ENCODE data around the gene ZNF592. TPM values are rescaled to one million over a fixed set of nuclear protein-coding genes. Genes with fewer than 3 reads are reported as not detected.

Gene ZNF592
- total RNA-seq, 6 donors from 2014 or later = 22.5 to 35.2 (median 26.7) TPM

GRCh38 chr15:84775867-84776449 lies 27.6 kb downstream of the ZNF592 start:
- Histone ChIP-seq H3K4me3 (no peak overlapping the region), H3K36me3 (peaks cover 0 to 15% (median 6%) of the 10 kb centered on the region in 4 donors), H3K4me1 (peaks cover 8 to 21% (median 17%) of the 10 kb centered on the region in 4 donors), H3K27ac (no peak overlapping the region), H3K9me3 (no peaks in the 10 kb centered on the region), H3K27me3 (no peaks in the 10 kb centered on the region)
- DNase-seq (no peak), ATAC-seq (ENCODE audit: low FRiP score in 2 of 2) (no peak)
- WGBS, 2 donors = 83 to 100% methylated on average over 1 of the region's 1 CpG
- TF ChIP-seq POLR2AphosphoS5 (IDR thresholded peaks at IDR 0.05) (no peak), CTCF (IDR thresholded peaks at IDR 0.05) (no peak), POLR2A (IDR thresholded peaks at IDR 0.05) (no peak), EP300 (IDR thresholded peaks at IDR 0.05) (no peak)

- ATAC-seq (ENCODE audit: low FRiP score in 2 of 2) (no peak), DNase-seq (no peak)
- Histone ChIP-seq H3K9me3 (no peaks in the 10 kb centered on the region), H3K27me3 (no peaks in the 10 kb centered on the region), H3K27ac (no peak overlapping the region), H3K4me1 (peaks cover 0 to 3% (median 2%) of the 10 kb centered on the region in 4 donors), H3K36me3 (peaks cover 6 to 32% (median 18%) of the 10 kb centered on the region in 4 donors), H3K4me3 (no peak overlapping the region)
- WGBS, 2 donors = 87 to 90% methylated on average over 13 of the region's 13 CpGs
- no peak for TF ChIP-seq POLR2A (IDR thresholded peaks at IDR 0.05)
- TF ChIP-seq EP300 (IDR thresholded peaks at IDR 0.05) = no peak
- TF ChIP-seq CTCF (IDR thresholded peaks at IDR 0.05) = no peak
- TF ChIP-seq POLR2AphosphoS5 (IDR thresholded peaks at IDR 0.05) = no peak
Observed at GRCh38 chr15:84778194-84778593, 29.8 kb downstream of the ZNF592 start.

- Histone ChIP-seq H3K4me3 (no peak overlapping the region), H3K36me3 (peaks cover 20 to 52% (median 39%) of the 10 kb centered on the region in 4 donors), H3K27ac (no peak overlapping the region), H3K9me3 (no peaks in the 10 kb centered on the region), H3K27me3 (no peaks in the 10 kb centered on the region), H3K4me1 (peaks cover 0 to 5% (median 0%) of the 10 kb centered on the region in 4 donors)
- WGBS, 2 donors = 89 to 93% methylated on average over 3 of the region's 3 CpGs
- no peak for DNase-seq
- TF ChIP-seq POLR2AphosphoS5 (IDR thresholded peaks at IDR 0.05) (no peak), EP300 (IDR thresholded peaks at IDR 0.05) (no peak), CTCF (IDR thresholded peaks at IDR 0.05) (no peak), POLR2A (IDR thresholded peaks at IDR 0.05) (no peak)
- ATAC-seq (ENCODE audit: low FRiP score in 2 of 2) = no peak
Observed at GRCh38 chr15:84780492-84780891, 32.1 kb downstream of the ZNF592 start.

GRCh38 chr15:84781495-84781894 lies 33.1 kb downstream of the ZNF592 start:
- H3K27ac ChIP-seq = no peak overlapping the region
- H3K4me3 ChIP-seq = no peak overlapping the region
- H3K27me3 ChIP-seq = no peaks in the 10 kb centered on the region
- ATAC-seq (ENCODE audit: low FRiP score in 2 of 2) (no peak), DNase-seq (no peak)
- H3K4me1 ChIP-seq = peaks cover 0 to 7% (median 2%) of the 10 kb centered on the region in 4 donors
- 97 to 100% methylated on average over 1 of the region's 1 CpG for WGBS, 2 donors
- no peak for TF ChIP-seq POLR2AphosphoS5 (IDR thresholded peaks at IDR 0.05)
- no peak for TF ChIP-seq POLR2A (IDR thresholded peaks at IDR 0.05)
- no peak for TF ChIP-seq EP300 (IDR thresholded peaks at IDR 0.05)
- no peak for TF ChIP-seq CTCF (IDR thresholded peaks at IDR 0.05)
- H3K36me3 ChIP-seq = peaks cover 20 to 60% (median 42%) of the 10 kb centered on the region in 4 donors
- H3K9me3 ChIP-seq = no peaks in the 10 kb centered on the region

- peaks cover 3 to 11% (median 4%) of the 10 kb centered on the region in 4 donors for H3K4me1 ChIP-seq
- TF ChIP-seq EP300 (IDR thresholded peaks at IDR 0.05) = no peak
- no peak for TF ChIP-seq CTCF (IDR thresholded peaks at IDR 0.05)
- TF ChIP-seq POLR2A (IDR thresholded peaks at IDR 0.05) = no peak
- no peak for TF ChIP-seq POLR2AphosphoS5 (IDR thresholded peaks at IDR 0.05)
- no peaks in the 10 kb centered on the region for H3K9me3 ChIP-seq
- no peak overlapping the region for H3K4me3 ChIP-seq
- H3K36me3 ChIP-seq = peaks cover 20 to 64% (median 44%) of the 10 kb centered on the region in 4 donors
- H3K27me3 ChIP-seq = no peaks in the 10 kb centered on the region
- no peak for DNase-seq
- H3K27ac ChIP-seq = no peak overlapping the region
- ATAC-seq (ENCODE audit: low FRiP score in 2 of 2) = no peak
Observed at GRCh38 chr15:84782346-84782745, 34.0 kb downstream of the ZNF592 start.

All from upper lobe of left lung (tissue), 6 donors.